GM19238 (cell line): ENCODE measurements around the gene DHX32.

Experiments
- DNase-seq: peaks from one replicate; pipeline ENCODE4 v3.0.0; 2011; ENCODE audit warnings: low spot score; ENCODE audit not compliant: insufficient read length

The DHX32 gene

GRCh38 chr10:125848371-125848770 lies 32.7 kb downstream of the DHX32 start:
- no peak for DNase-seq

DNA sequence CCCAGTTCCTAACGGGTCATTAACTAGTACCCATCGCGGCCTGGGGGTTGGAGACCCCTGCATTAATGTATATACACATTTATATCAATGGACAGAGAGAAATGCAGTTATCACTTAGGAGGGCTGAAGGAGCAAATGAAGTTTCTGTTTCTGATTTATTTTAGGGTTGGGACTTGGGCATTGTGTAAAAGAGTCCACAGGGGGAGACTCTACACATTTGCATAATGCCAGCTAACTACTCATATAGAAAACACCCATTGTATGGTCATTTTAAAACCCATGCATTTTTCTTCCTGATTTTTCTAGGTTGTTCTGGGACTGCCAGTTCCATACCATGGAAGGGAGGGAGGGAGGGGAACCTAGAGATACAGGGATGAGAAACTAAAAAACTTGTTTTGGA lies 34.2 kb downstream of the DHX32 start:
- no peak for DNase-seq

- DNase-seq: no peak
These were observed 35.5 kb downstream of the DHX32 start for GRCh38 chr10:125845617-125846016.

- no peak for DNase-seq
These were observed 36.3 kb downstream of the DHX32 start for GRCh38 chr10:125844751-125845221.

DNA sequence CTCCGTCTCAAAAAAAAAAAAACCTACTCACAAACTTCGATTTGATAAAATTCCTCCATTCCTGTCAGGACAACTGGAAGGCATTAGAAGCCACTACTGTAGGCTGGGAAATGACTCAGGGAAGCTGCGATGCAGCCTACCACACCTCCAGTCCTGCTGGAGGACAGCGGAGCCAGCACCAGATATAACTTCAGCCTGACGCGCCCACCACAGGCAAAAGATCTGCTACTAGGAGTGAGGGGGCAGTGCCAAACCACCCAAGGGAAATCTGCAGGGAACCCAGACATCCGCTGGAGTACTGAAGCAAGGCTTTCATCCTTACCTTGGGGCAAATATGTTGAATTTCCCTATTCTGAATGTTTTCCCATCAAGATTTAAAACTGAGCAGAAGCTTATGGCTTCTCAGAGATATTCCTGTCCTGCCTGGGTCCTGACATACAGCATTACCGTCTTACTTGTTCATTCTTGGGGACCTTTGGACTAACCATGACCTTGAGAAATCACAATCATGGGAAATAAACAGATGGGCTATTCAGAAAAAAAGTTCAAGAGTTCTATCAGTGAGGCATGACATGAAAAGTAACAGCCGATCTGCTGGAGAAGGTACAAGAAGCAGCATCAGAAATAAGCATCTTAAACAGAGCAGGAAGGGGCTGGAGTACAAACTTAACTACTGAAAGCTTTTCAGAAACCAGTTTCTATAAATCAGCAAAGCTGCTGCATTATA lies 37.3 kb downstream of the DHX32 start:
- no peak for DNase-seq

DNA sequence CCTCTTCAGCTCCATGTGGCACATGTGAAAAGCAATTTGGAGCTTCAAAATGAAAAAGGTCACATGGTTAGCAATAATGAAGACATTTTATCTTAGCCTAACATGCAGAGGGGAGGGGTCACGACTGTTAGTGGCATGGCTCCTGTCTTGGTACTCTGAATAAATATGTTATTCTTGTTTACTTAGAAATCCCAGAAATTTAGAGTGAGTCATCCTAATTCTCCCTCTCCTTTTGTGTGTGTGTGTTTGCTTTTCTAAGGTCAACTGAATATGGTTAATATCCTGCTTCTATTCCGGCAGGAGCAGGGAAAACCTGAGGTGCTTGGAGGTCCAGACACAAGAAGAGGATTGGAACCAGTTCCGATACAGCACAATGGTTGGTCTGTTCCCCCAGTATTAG lies 40.1 kb downstream of the DHX32 start:
- DNase-seq: no peak

- DNase-seq: no peak
These were observed 40.7 kb downstream of the DHX32 start for GRCh38 chr10:125840406-125840805.

GRCh38 chr10:125838802-125839575 lies 42.1 kb downstream of the DHX32 start:
- DNase-seq: no peak

DNA sequence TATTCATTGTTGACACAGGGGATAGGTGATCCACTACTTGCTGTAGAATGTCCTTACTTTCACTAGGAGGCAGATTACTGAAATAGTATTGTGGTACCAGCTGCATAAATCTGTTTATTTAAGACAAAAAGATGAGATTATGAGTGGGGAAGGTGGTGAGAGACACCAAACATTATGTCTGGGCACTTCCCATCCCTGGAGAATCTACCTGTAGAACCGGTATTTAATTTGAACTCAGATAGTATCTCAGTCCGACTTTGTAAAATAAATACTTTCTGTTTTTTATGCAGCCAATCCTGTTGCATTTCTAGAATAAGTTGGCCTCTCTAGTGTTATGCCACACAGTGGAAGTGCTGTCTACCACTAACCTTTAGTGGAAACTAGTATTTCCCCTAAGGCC lies 44.3 kb downstream of the DHX32 start:
- no peak for DNase-seq

GRCh38 chr10:125828311-125828710 lies 52.8 kb downstream of the DHX32 start:
- DNase-seq: no peak

DNA sequence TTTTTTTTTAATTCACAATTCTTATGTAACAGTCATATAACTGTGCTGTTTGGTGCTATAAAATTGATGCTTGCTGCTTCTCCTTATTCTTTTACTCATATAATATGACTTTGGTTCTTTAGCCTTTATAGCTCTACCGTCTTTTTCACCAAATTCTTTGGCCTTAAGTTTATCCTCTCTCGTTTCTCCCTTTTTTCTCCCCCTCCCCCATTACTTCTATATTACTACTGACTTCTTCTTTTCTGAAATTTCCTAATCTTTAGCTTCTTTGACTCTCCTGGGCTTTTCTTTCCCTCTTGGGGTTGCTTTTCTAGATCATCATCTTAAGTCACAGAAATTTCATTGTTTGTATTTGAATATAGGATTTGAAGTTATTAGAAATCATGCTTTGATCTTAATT lies 54.0 kb downstream of the DHX32 start:
- DNase-seq: no peak

GRCh38 chr10:125824736-125825135 lies 56.4 kb downstream of the DHX32 start:
- no peak for DNase-seq

GRCh38 chr10:125823663-125824251 lies 57.3 kb downstream of the DHX32 start:
- DNase-seq: no peak

GRCh38 chr10:125822878-125823662 lies 58.0 kb downstream of the DHX32 start, which contains the start of the genes BCCIP and UROS:
Gene BCCIP, plus strand, starts transcription at chr10:125823546. Its CDS starts 12 bp downstream, at chr10:125823558.
Gene UROS, minus strand, starts transcription at chr10:125823258. Its CDS starts 6,759 bp downstream, at chr10:125816499.
- DNase-seq: peak; percentile 88

GRCh38 chr10:125820701-125821100 lies 60.4 kb downstream of the DHX32 start:
- DNase-seq: peak; percentile 19

DNA sequence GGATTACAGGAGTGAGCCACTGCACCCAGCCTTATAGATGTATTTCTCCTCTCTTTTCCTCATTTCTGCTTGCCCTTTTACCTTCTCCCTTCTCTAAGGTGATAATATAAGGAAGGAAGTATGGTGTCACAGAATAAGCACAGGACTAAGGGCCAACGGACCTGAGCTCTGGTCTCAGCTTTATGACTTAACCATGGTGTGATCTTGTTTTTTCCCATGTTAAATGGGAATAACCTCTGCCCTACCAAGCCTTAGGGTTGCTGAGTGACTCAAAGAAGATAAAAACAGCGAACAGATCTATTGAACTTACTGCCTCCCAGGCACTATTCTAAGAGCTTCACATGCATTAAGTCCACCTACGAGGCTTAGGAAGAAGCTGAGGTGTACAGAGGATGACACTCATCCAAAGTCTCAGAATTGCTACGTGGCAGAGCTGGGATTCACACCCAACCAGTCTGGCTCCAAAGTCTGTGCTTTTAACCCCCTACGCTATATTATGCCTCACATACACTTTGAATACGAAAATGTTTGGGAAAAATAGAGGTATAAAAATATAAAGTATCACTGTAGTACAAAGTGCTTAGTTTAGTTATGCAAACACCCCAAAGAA lies 63.6 kb downstream of the DHX32 start:
- DNase-seq: no peak

DNA sequence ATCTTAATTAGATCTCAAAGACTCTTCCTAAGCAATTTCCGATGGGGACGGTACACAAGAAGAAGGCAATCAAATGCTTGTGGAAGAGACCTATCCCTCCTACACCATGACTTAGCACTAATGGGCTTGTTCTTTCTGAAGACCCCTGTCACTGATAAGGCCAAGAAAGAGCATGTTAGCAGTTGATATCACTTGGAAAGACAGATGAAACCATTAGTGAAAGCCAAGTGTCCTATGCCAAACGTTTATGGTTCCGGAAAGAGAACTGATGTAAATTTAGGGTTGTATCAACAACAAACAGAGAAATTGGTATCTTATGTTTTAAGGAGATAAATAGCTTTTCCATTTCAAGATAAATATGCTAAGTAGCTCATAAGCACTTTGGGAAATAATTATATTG lies 64.5 kb downstream of the DHX32 start:
- no peak for DNase-seq

DNA sequence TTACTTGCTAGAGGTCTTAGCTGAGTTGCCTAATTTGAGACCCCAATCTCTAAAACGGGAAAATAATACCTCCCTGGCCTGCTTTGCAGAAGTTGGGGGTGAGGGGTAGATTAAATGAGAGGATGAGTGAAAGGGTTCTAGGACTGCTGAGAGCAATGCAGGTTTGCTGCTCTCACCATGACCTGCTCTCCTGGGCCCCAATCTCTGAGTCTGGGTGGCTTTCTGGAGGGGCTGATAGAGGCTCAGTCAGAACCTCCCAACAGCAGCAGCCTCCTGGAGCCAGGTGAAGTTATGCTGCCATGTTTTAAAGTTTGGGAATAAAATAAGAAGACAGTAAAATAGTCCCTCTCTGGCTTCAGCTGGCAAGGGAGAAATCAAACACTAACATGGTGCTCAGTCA lies 65.3 kb downstream of the DHX32 start:
- DNase-seq: no peak

DNA sequence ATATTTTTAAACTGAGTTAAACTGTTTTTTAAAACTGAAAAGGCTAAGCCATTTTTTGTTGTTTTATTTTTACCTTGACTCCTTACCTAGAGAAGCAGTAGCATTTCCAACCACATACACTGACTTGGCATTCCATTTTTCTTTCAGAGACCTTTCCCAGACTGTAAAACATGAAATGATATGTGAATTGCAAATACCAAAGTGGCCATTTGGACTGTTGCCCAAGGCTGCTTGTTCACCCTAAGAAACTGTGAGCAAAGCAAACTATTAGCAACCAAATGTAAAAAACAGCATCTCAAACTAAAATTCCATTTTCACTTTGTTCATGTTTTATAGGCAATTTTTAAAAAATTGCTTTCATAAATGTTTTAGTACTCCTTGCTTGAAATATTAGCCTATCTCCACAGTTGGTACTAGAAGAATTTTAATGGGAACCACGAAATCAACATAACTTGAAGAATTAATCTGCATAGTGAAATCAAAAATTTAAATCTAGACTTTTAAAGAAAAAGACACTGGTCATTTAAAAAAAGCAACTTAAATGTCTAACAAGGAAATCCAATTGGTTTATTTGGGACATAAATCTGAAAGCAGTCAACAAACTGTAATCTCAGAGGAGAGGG lies 68.9 kb downstream of the DHX32 start:
- no peak for DNase-seq

DNA sequence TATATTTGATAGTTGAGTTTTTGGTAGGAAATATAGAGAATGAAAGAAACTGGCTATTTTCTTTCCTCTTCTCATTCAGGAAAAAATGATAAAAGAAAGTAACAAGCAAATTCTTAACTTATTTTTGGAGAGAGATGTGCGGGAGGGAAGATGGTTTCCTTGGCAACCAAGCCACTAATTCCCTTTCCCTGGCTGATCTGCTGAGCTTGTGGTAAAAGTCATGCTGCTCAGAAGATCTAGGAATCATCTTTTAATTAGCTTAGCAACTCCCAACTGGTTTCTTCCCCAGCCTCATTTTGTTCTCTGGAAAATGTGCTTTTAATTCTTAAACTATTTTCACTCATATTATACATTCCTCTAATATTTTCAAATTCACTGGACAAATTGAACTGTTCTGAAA lies 69.8 kb downstream of the DHX32 start:
- no peak for DNase-seq

- no peak for DNase-seq
These were observed 73.0 kb downstream of the DHX32 start for GRCh38 chr10:125808047-125808446.
